Measurements from ENCODE around the gene TXNDC17. TPM values are rescaled to one million over a fixed set of nuclear protein-coding genes. Genes with fewer than 3 reads are reported as not detected.

TXNDC17 gene
- total RNA-seq, 4 donors from 2014 or later = 58.5 to 109 (median 74.2) TPM

DNA sequence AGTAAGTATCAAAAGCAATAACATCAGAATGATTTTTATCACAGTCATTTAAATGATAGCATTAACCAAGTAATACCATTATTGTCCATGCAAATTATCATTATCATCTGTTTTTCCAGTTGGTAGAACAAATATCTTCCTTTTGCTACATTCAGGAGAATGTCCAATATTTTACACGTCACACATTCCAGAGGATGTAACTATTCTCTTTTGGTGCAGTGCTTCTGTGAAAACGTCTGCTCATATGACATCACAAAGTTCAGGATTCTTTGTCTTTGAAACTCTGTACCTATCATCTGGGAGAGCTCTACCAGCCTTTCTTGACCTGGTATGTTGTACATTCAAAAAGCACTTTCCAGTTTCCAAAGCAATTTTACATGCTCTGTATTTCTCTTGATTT, 44.3 kb upstream of the TXNDC17 start:
- intact Hi-C loops (cut with DNase I) = no loop called here
- 77% methylated on average over 2 of the region's 2 CpGs for WGBS
- Histone ChIP-seq H3K27me3 (no peaks in the 10 kb centered on the region), H3K9me3 (no peaks in the 10 kb centered on the region), H3K4me1 (peaks cover 0 to 41% (median 28%) of the 10 kb centered on the region in 4 donors), H3K36me3 (peaks cover 48 to 99% (median 69%) of the 10 kb centered on the region in 4 donors), H3K27ac (replicated peaks in 1 of 4) (no peak overlapping the region), H3K4me3 (no peak overlapping the region)
- TF ChIP-seq POLR2AphosphoS5 (IDR thresholded peaks at IDR 0.05) (no peak), POLR2A (IDR thresholded peaks at IDR 0.05; ENCODE audit: low read depth) (no peak), EP300 (IDR thresholded peaks at IDR 0.05) (no peak)
- TF ChIP-seq, protein P1, sequence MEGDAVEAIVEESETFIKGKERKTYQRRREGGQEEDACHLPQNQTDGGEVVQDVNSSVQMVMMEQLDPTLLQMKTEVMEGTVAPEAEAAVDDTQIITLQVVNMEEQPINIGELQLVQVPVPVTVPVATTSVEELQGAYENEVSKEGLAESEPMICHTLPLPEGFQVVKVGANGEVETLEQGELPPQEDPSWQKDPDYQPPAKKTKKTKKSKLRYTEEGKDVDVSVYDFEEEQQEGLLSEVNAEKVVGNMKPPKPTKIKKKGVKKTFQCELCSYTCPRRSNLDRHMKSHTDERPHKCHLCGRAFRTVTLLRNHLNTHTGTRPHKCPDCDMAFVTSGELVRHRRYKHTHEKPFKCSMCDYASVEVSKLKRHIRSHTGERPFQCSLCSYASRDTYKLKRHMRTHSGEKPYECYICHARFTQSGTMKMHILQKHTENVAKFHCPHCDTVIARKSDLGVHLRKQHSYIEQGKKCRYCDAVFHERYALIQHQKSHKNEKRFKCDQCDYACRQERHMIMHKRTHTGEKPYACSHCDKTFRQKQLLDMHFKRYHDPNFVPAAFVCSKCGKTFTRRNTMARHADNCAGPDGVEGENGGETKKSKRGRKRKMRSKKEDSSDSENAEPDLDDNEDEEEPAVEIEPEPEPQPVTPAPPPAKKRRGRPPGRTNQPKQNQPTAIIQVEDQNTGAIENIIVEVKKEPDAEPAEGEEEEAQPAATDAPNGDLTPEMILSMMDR (IDR thresholded peaks at IDR 0.05) = no peak
- DNase-seq (ENCODE audit: extremely low spot score) = no peak

DNA sequence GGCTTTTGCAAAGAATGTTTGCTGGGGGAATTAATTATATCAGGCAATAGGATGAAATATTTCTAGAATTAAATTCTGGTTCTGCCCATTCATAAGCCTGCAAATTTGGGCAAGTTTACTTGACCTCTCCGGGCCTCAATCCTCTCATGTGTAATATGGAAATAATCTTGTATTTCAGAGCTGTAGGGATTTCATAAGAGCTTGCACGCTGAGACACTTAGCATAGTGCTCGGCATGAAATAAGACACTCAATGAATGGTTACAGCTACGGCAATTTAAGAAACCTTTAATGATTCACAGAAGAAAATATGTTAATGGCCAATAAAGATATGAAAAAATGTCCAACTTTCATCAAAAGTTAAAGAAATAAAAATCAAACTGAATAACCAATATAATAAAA, 43.9 kb upstream of the TXNDC17 start:
- Histone ChIP-seq H3K9me3 (no peaks in the 10 kb centered on the region), H3K27ac (replicated peaks in 1 of 4) (no peak overlapping the region), H3K36me3 (peaks cover 48 to 96% (median 67%) of the 10 kb centered on the region in 4 donors), H3K27me3 (no peaks in the 10 kb centered on the region), H3K4me3 (no peak overlapping the region), H3K4me1 (peaks cover 0 to 37% (median 25%) of the 10 kb centered on the region in 4 donors)
- 94% methylated on average over 4 of the region's 4 CpGs for WGBS
- TF ChIP-seq EP300 (IDR thresholded peaks at IDR 0.05) = no peak
- no peak for TF ChIP-seq POLR2AphosphoS5 (IDR thresholded peaks at IDR 0.05)
- TF ChIP-seq POLR2A (IDR thresholded peaks at IDR 0.05; ENCODE audit: low read depth) = no peak
- TF ChIP-seq, protein P1 (IDR thresholded peaks at IDR 0.05) = no peak
- intact Hi-C loops (cut with DNase I) = no loop called here
- DNase-seq (ENCODE audit: extremely low spot score) = no peak

DNA sequence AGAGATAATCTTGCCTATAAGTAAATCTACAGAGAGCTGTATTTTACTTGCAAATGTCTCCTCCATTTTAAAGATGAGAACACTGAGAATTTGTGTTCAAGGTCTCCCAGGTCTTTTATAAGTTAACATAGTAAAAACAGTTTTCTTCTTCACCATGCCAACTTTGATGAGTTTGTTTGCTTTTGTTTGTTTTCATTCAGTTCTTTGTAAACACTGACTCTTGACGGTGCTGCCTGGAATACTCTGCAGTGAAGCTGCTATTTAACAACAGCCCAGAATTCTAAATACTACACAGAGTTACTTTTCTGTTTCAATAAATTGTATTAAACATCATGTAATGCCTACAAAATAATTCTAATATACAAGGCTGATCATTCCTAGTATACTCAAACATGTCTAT, 43.1 kb upstream of the TXNDC17 start:
- Histone ChIP-seq H3K9me3 (no peaks in the 10 kb centered on the region), H3K36me3 (peaks cover 42 to 94% (median 67%) of the 10 kb centered on the region in 4 donors), H3K27ac (replicated peaks in 1 of 4) (peak overlapping the region in 3 of 4 donors; percentile 0 to 41 (median 0)), H3K4me1 (peaks cover 0 to 33% (median 24%) of the 10 kb centered on the region in 4 donors), H3K27me3 (no peaks in the 10 kb centered on the region), H3K4me3 (no peak overlapping the region)
- DNase-seq (ENCODE audit: extremely low spot score) = no peak
- intact Hi-C loops (cut with DNase I) = no loop called here
- WGBS = 63% methylated on average over 1 of the region's 1 CpG
- TF ChIP-seq, protein P1 (IDR thresholded peaks at IDR 0.05) = no peak
- TF ChIP-seq POLR2A (IDR thresholded peaks at IDR 0.05; ENCODE audit: low read depth) (no peak), POLR2AphosphoS5 (IDR thresholded peaks at IDR 0.05) (no peak), EP300 (IDR thresholded peaks at IDR 0.05) (no peak)

DNA sequence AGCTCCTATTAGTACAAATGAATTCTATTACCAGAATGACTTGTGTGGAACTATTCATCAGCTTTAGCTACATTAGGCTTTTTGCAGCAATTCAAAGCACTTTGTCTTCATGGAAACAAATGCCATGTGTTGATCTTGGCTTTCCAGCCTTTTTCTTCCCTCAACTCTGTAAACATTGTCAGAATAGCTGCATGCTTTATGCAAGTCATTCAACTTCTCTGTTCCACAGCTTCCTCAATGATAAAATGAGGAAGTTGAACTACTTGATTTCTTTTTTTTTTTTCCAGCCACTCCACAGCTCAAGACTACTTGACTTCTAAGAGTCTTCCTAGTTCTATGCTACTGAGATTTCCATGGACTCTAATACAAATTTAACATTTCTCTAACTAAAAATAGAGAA, 41.5 kb upstream of the TXNDC17 start:
- H3K27me3 ChIP-seq = no peaks in the 10 kb centered on the region
- intact Hi-C loops (cut with DNase I) = no loop called here
- no peaks in the 10 kb centered on the region for H3K9me3 ChIP-seq
- TF ChIP-seq POLR2AphosphoS5 (IDR thresholded peaks at IDR 0.05) = no peak
- TF ChIP-seq POLR2A (IDR thresholded peaks at IDR 0.05; ENCODE audit: low read depth) = no peak
- no peak for TF ChIP-seq EP300 (IDR thresholded peaks at IDR 0.05)
- TF ChIP-seq, protein P1 (IDR thresholded peaks at IDR 0.05) = no peak
- H3K4me1 ChIP-seq = peaks cover 0 to 47% (median 34%) of the 10 kb centered on the region in 4 donors
- no peak overlapping the region for H3K4me3 ChIP-seq
- peaks cover 28 to 78% (median 55%) of the 10 kb centered on the region in 4 donors for H3K36me3 ChIP-seq
- peak overlapping the region in 1 of 4 donors; percentile 41 for H3K27ac ChIP-seq (replicated peaks in 1 of 4)
- no peak for DNase-seq (ENCODE audit: extremely low spot score)

DNA sequence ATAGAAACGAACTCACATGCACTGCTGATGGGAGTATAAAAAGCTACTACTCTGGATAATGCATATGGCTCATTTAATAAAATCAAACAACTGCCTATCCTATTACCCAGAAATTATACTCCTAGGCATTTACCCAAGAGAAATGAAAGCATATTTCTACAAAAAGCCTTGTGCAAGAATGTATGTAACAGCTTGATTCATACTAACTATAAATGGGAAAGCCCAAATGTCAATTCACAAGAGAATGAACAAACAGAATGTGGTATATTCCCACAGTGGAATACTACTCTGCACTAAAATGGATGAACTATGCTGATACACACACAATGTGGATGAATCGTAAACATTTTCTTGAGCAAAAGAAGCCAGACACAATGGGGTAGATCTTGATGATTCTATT, 38.7 kb upstream of the TXNDC17 start:
- no peaks in the 10 kb centered on the region for H3K9me3 ChIP-seq
- intact Hi-C loops (cut with DNase I) = no loop called here
- no peaks in the 10 kb centered on the region for H3K27me3 ChIP-seq
- TF ChIP-seq EP300 (IDR thresholded peaks at IDR 0.05) = no peak
- TF ChIP-seq, protein P1 (IDR thresholded peaks at IDR 0.05) = no peak
- no peak for TF ChIP-seq POLR2AphosphoS5 (IDR thresholded peaks at IDR 0.05)
- no peak for TF ChIP-seq POLR2A (IDR thresholded peaks at IDR 0.05; ENCODE audit: low read depth)
- WGBS = 81% methylated on average over 2 of the region's 2 CpGs
- peak overlapping the region in 1 of 4 donors; percentile 48 for H3K27ac ChIP-seq (replicated peaks in 1 of 4)
- DNase-seq (ENCODE audit: extremely low spot score) = no peak
- peaks cover 0 to 53% (median 34%) of the 10 kb centered on the region in 4 donors for H3K4me1 ChIP-seq
- H3K36me3 ChIP-seq = peaks cover 23 to 71% (median 50%) of the 10 kb centered on the region in 4 donors
- no peak overlapping the region for H3K4me3 ChIP-seq
